ENCODE data around the gene GASK1A.

Gene GASK1A

DNA sequence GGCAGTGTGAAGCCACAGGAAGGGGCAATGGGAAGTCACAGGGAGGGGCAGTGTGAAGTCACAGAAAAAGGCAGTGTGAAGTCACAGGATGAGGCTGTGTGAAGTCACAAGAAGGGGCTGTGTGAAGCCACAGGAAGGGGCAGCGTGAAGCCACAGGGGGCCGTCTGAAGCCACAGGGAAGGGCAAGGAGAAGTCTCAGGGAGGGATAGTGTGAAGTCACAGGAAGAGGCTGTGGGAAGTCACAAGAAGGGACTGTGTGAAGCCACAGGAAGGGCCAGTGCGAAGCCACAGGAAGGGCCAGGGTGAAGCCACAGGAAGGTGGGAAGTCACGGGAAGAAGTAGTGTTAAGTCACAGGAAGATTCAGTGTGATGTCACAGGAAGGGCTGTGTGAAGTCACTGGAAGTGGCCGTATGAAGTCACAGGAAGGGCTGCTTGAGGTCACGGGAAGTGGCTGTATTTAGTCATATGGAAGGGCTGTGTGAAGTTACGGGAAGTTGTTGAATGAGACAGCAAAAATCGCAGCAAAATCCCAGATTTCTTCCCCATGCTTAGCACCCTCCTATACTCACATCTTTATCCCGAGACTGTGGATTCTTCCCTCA is 38.6 kb downstream of the GASK1A start:
- TF ChIP-seq, protein P1, sequence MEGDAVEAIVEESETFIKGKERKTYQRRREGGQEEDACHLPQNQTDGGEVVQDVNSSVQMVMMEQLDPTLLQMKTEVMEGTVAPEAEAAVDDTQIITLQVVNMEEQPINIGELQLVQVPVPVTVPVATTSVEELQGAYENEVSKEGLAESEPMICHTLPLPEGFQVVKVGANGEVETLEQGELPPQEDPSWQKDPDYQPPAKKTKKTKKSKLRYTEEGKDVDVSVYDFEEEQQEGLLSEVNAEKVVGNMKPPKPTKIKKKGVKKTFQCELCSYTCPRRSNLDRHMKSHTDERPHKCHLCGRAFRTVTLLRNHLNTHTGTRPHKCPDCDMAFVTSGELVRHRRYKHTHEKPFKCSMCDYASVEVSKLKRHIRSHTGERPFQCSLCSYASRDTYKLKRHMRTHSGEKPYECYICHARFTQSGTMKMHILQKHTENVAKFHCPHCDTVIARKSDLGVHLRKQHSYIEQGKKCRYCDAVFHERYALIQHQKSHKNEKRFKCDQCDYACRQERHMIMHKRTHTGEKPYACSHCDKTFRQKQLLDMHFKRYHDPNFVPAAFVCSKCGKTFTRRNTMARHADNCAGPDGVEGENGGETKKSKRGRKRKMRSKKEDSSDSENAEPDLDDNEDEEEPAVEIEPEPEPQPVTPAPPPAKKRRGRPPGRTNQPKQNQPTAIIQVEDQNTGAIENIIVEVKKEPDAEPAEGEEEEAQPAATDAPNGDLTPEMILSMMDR (conservative IDR thresholded peaks at IDR 0.05) = no peak
- TF ChIP-seq ZFX (IDR thresholded peaks at IDR 0.05) = no peak

DNA sequence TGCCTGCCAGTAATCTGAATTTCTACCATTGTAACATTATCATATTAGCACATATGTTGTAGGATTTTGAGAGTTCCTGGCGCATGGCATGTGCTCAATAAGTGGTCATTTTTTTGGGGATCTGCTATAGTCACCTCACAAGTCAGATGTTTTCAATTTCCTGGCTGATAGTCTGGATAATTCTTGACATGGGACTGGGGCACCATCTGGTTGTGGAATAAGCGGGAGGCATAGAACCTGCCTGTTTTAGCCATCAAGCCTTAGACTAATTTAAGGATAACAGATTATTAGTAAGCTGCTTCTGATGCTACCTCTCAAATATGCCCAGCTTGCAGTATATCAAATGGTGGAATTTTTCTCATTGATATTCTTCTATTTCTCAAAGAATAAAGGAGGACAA is 39.1 kb downstream of the GASK1A start:
- no peak overlapping the region for H3K27ac ChIP-seq
- no peak for TF ChIP-seq ZFX (IDR thresholded peaks at IDR 0.05)
- TF ChIP-seq, protein P1 (conservative IDR thresholded peaks at IDR 0.05) = no peak

More for the DNA sequence above, 38.6 kb downstream of the GASK1A start:
- no peak overlapping the region for H3K27ac ChIP-seq

DNA sequence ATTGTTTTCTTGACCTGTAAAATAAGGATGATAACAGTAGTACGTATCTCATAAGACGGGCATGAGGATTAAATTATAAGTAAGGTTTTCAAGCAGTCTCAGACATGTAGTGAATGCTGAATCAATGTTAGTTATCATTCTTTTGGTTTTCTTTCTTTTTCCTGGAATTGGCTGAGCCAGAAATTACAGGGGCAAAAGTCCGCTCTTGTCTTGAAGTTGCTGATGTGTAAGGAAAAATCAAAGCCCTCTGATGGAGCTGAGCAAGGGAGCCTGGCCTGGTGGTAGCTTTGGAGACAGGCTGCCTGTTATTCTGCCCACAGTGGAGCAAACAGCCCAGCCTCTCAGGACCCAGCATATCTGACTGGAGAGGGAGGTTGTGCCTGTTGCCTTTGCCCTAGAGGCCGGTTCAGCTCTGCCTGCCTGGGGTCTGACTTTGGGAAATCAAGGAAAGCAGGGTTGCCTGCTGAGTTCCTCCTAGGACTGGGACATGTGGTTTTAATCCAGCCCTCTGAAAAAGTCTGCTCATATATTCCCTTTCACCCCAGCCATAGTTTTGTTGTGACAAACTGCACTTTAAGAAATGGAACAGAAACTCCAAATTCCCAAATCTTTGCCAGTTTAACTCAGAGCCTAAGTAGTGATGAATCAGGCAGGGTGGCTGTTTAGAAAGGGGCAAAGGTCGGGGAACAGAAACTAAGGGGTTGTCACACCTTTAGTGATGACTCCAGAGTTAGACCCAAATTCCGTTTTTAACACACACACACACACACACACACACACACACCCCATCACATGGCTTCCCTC is 40.1 kb downstream of the GASK1A start:
- H3K27ac ChIP-seq = no peak overlapping the region
- TF ChIP-seq ZFX (IDR thresholded peaks at IDR 0.05) = no peak
- TF ChIP-seq, protein P1 (conservative IDR thresholded peaks at IDR 0.05) = no peak

DNA sequence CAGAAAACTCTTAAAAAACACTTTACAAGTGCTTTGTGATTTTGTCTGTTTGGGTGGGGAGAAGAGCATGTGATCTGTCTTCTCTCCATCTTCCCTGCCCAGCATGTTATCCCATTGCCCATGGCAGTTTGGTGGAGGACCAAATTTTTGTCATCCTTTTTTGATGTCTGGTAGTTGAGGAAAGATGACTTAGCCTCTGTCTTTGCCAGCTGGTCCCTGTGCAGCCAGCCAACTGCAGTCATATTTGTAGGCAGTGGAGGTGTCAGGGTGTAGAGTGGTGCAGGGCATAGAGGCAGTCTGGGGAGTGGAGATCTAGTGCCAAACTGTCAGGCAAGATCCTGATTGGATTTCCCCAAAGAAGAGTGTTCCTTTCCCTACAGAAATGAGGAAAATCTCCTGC is 40.7 kb downstream of the GASK1A start:
- TF ChIP-seq, protein P1 (conservative IDR thresholded peaks at IDR 0.05) = no peak
- TF ChIP-seq ZFX (IDR thresholded peaks at IDR 0.05) = no peak
- H3K27ac ChIP-seq = no peak overlapping the region

DNA sequence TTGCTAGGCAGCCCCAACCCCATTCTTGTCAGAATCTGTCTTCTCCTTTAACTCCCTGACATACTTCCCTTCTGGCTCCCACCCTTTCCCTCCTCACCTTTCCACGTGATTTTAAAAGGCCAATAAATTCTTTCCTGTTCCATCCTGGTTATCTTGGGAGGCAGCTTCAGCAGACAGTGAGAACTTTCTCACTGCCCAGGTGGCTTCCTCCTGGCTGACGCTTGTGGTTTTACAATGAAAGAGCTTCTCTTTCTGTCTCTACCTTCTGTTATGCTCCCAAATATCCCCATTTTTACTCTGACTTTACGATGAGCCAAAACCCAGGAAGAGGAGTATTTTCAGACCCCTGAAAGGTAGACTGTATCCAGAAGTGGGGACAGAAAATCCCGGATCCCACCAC is 42.1 kb downstream of the GASK1A start:
- H3K27ac ChIP-seq = no peak overlapping the region
- TF ChIP-seq, protein P1 (conservative IDR thresholded peaks at IDR 0.05) = no peak
- no peak for TF ChIP-seq ZFX (IDR thresholded peaks at IDR 0.05)

DNA sequence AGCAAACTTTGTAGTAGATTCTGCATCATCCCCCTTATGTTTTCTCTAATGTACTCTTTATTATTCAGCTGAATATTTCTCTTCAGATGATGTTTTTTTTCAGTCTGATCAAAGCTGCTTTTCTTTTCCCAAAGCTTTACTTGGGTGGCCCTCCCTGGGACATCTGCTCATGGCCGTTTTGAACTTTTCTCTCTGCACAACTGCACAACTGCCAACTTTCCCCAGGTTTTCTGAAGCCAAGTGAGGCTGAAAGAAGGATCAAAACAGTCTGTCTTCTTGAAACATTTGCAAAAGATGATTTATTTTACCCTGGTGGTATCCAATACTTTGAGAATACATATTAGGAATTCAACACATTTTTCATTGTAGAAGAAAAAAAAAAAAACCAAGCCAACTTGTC is 43.0 kb downstream of the GASK1A start:
- no peak for TF ChIP-seq ZFX (IDR thresholded peaks at IDR 0.05)
- TF ChIP-seq, protein P1 (conservative IDR thresholded peaks at IDR 0.05) = no peak
- H3K27ac ChIP-seq = no peak overlapping the region

DNA sequence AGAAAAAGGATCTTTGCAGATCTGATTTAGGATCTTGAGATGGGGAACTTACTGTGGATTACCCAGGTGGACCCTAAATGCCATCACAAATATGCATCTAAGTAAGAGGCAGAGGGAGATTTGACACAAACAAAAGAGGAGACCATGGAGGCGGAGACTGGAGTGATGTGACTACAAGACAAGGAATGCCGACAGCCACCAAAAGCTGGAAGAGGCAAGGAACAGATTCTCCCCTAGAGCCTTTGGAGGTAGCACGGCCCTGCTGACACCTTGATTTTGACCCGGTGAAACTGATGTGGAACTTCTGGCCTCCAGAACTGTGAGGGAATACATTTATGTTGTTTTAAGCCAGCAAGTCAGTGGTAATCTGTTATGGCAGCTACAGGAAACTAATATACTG is 44.0 kb downstream of the GASK1A start:
- no peak overlapping the region for H3K27ac ChIP-seq
- TF ChIP-seq, protein P1 (conservative IDR thresholded peaks at IDR 0.05) = no peak
- no peak for TF ChIP-seq ZFX (IDR thresholded peaks at IDR 0.05)
